GM18502 (cell line): ENCODE results near the gene PIAS1.
"Not testable (repeated sequence)": the region's sequence is repeated elsewhere in the genome, so short reads cannot be mapped to it uniquely, and the experiment has no call there.

Experiments
- ATAC-seq: cut with Tn5 transposase; IDR thresholded peaks from one replicate; pipeline ENCODE4 v1.9.1; 2021; ENCODE audit warnings: mild to moderate bottlenecking; ENCODE audit not compliant: unreplicated experiment, poor library complexity

The PIAS1 gene

DNA sequence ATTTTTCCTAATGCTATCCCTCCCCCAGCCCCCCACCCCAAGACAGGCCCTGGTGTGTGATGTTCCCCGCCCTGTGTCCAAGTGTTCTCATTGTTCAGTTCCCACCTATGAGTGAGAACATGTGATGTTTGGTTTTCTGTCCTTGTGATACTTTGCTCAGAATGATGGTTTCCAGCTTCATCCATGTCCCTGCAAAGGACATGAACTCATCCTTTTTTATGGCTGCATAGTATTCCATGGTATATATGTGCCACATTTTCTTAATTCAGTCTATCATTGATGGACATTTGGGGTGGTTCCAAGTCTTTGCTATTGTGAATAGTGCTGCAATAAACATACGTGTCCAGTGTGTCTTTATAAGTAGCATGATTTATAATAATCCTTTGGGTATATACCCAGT, 117.9 kb downstream of the PIAS1 start:
- ATAC-seq, result not testable (repeated sequence)

DNA sequence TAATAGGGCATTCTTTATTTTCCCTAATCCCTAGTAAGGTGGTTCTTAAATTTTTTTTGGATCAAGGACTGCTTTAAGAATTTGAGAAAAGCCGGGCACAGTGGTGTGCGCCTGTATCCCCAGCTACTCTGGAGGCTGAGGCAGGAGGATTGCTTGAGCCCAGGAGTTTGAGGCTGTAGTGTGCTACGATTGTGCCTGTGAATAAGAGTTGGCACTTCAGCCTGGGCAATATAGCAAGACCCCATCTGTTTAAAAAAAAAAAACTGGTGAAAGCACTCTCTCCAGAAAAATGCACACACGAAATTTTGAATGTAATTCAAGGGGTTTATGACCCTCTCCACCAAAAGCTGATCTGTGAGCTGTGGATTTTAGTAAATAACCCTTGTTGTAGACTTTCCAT, 119.0 kb downstream of the PIAS1 start:
- no peak for ATAC-seq

DNA sequence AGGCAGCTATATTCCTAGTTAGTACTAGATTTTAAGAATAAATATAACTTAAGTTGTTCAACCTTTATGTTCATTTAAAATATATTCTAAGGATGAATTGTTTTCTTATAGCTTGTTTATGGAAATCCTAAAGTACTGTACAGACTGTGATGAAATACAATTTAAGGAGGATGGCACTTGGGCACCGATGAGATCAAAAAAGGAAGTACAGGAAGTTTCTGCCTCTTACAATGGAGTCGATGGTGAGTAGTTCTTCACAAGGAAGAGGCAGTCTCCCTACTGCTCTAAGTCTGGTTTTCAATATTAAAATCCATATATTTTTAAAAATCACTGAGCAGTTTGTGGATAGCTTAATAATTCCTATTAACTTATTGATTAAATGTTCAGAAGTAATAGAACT, 121.4 kb downstream of the PIAS1 start:
- ATAC-seq, result no peak

DNA sequence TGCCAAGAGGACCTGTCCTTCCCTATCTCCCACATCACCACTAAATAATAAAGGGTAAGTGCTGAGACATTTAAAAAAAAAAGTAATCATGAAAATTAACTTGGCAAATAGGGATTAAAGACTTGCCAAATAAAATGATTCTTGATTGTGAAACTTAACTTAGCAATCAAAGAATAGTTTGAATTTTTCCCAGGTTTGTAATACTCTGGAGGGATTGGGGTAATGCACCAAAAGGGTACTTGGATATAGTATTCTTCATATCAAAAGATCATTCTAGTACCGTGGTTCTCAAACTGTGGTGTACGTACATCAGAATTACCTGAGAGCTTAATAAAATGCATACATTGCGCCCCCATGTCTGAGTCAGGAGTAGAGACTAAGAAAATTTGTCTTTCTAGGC, 122.5 kb downstream of the PIAS1 start:
- no peak for ATAC-seq

DNA sequence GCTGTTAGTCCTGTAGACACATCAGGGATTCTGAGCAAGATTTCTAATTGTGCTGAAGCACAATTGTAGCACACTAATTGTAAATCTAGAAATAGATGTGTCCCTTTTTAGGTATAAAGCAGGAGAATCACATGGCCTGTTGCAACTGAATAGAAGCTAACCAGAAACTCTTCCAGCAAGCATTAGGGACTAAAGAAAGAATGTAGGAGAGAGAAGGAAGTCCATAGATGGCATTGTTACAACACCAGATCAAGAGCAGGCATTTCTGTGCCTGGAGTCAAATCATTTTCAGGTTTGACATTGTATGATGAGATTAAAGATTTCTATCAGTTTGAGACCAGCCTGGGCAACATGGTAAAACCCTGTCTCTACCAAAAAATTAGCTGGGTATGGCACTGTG, 123.6 kb downstream of the PIAS1 start:
- no peak for ATAC-seq

DNA sequence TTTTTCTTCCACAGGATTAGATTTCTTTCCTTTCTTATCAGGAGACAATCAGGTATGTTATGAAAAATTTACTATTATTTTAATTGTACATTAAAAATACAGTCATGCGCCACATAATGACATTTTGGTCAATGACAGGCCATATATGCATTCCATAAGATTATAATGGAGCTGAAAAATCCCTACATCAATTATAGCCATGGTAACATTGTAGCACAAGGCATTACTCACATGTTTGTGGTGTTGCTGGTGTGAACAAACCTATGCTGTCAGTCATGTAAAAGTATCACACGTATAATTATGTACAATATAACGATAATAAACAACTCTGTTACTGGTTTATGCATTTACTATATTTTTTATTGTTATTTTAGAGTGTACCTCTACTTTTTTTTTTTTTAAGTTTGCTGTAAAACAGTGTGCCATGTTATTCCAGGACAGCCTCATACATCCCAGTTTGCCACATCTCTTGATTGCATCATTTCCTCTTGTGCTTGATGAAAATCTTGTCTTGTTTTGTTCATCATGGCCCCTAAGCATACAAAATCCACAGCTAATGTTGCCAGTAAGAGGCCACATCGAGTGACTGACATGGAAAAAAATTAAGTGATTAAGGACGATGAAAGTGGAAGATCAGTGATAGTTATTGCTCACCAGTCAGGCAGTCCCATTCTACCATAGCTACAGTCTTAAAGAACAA, 129.7 kb downstream of the PIAS1 start:
- no peak for ATAC-seq

DNA sequence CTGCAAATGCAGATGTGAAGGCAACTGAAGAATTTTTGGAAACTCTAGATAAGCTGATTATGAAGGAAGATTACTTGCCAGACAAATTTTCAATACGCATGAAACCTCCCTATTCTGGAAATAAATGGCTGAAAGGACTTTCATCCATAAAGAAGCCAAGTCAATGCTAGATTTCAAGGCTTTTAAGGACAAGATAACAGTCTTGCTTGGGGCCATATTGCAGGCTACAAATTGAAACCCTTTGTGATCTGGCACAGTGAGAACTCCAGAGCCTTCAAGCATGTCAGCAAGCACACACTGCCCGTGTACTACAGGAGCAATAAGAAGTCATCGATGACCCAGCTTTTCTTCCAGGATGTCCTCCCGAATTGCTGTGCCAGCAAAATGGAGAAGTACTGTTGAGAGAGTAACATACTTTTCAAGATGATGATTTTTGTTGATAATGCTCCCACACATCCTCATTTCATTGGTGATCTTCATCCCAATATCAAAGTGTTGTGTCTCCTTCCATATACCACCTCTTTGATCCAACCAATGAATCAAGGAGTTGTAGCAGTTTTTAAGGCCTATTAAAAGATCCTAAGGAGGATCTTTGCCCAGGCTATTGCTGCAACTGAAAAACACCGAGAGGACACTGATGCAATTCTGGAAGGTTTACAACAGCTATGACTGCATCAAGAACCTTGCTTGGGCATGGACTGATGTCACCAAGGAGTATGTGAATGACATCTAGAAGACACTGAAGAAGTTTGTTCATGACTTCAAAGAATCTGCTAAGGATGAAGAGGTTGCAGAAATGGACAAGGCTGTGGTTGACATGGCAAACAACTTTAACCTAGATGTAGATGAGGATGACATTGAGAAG, 130.7 kb downstream of the PIAS1 start:
- no peak for ATAC-seq

DNA sequence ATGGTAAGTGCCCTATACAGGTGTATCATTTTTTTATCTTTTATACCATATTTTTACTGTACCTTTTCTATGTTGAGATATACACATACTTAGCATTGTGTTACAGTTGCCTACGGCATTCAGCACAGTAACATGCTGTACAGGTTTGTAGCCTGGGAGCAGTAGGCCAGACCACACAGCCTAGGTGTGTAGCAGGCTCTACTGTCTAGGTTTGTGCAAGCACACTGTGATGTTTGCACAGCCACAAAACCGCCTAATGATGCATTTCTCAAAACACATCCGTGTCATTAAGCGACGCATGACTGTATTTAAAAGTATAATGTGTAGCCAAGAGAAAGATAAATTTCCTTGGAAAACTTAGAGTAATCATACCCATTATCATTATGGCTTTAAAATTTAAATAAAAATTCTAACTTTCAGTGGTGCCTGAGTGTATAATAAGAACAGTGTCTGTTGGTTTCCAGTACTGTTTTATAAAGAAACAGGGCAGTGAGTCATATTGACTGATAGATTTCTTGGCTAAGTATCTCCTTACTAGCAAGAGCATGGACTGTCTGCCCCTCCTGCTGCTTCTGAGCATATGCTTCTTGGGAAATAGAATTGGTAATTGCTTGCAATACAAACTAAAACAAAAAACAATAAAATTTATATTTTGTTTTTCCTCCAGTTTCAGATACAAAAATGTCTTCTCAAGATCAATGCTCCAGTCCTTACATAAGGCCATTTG, 132.7 kb downstream of the PIAS1 start:
- no peak for ATAC-seq

DNA sequence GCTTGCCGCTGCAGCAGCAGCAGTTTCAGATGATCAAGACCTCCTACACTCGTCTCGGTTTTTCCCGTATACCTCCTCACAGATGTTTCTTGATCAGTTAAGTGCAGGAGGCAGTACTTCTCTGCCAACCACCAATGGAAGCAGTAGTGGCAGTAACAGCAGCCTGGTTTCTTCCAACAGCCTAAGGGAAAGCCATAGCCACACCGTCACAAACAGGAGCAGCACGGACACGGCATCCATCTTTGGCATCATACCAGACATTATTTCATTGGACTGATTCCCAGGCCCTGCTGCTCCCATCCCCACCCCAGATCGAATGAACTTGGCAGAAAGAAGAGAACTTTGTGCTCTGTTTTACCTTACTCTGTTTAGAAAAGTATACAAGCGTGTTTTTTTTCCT, 133.4 kb downstream of the PIAS1 start:
- ATAC-seq, result no peak

DNA sequence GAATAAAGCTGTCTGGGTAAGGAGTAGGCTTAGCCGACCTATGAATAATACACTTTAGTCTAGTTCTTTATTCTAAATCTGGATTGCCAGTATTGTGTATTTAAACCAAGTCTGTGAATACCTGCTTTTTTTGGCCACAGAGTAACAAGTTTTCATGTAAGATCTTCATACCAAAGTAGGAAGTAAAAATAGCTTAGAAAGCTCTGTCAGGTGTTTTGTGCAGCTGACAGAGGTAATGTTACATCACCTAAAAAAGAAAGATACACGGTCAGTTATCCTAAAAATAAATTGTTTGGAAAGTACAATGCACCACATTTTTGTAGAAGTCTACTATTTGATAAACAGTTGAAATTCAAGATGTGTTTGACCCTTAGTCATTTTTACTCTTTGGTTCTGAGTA, 134.5 kb downstream of the PIAS1 start:
- ATAC-seq, result no peak

DNA sequence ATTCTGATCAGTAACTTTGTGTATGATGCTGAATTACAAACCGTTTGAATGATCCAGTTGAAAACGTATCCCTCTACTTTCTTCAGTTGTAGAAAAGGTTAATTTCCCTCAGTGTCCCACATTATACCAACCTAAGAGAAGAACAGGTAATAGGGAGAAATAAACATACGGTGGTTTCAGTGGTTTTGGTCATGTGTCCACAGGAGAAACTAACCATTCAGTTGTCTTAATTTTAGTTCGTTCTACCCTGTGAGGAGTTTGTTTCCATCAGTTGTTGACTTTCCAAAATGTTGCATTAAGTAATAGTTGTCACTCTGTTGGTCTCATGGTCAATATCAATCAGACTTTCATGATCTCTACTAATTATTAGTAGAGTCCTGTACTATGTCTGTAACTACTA, 135.9 kb downstream of the PIAS1 start:
- no peak for ATAC-seq

DNA sequence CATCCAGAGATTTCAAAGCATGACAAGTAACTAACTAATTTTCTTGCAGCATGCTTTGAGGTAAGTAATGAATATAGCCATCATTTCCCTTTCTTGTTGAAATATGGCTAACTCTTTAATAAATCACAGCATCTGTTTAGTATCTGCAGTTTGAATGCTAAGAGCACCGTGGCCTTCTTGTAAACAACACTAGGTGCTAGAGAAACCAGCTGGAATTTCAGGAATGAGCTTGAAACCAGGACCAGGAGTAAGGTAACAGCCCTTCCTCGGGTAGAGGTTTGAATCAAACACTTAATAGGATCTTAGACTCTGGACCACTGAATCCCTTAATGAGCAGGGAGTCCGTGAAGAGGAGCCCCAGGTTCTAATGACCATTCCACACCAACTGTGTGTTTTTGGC, 137.4 kb downstream of the PIAS1 start:
- no peak for ATAC-seq

DNA sequence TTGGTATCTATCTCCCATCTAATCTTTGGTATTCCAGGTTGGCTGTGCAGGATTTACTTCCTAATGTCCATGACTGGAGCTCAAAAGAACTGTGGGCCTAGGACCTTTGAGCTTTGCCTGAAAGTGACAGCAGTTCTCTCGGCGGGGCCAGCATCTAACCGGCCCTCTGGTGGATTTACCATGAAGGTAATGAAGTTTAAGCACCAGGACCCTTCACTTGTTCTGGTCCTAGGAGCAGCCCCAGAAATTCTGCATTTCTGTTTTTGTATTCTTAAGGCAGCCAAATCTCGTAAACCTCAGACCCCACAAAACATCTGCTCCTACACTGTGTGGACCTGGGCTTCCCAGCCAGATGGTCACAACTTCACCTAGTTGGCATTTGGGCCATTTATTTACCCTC, 138.0 kb downstream of the PIAS1 start:
- no peak for ATAC-seq

DNA sequence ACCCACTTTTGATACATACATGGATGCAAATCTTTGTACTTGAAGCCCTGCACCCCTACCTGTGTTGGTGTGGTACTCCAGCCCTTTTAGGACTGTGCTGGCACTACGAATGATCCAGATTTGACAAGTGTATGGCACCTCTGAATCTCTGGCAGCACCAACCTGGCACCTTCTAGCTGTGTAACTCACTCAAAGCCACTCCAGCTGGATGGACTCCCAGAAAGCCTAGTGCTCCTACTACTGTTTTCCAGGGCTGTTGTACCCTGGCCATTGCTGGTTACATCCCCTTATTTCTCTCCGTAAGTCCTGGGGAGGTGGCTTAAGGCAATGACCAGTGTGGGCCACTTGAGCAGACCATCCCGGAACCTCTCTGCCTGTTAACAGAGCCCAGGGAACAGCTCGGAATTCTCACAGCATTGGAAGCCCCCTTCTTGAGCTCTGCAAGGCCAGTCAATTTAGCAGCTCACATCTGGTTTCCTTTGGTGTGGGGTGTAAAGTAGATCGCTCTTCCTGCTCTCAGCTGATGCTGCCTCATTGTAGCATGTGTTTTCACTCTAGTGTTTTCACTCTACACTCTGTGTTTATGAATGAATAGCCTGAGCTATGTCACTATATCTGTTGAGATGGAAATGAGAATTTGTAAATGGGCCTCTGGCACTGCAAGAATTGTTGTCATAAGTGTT, 138.8 kb downstream of the PIAS1 start:
- no peak for ATAC-seq

DNA sequence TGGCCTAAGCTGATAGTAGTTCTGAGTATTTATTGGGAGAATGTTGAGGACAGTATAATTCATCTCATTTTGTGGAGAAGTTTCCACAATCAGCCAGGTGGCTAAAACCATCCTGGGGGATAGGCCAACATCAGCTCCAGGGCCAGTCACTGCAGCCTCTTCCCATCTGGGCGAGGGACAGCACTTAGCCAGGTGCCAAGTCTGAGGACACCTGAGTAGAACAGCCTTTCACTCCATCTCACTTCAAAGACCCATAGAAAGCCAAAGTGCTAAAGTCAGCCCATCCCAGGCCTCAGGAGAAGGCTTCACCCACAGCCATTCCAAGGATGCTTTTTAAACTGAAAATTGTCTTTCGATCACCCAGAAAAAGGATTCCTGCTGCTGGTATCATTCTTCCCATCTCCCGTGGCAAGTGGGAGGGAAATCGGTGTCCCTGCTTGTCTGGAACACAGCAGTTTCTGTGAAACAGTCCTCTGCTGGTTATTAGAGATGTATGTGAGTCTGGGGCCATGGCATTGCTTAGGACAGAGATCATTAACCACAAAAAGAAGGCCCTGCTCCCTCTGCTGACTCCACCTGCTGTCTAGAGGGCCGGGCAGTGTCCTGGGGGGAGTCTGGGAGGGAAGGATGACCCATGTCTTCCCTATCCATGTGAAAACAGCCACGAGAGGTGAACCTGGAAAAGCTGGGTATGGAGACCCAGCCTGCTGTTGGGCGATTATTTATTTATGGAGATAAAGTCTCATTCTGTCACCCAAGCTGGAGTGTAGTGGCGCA, 141.4 kb downstream of the PIAS1 start:
- no peak for ATAC-seq

DNA sequence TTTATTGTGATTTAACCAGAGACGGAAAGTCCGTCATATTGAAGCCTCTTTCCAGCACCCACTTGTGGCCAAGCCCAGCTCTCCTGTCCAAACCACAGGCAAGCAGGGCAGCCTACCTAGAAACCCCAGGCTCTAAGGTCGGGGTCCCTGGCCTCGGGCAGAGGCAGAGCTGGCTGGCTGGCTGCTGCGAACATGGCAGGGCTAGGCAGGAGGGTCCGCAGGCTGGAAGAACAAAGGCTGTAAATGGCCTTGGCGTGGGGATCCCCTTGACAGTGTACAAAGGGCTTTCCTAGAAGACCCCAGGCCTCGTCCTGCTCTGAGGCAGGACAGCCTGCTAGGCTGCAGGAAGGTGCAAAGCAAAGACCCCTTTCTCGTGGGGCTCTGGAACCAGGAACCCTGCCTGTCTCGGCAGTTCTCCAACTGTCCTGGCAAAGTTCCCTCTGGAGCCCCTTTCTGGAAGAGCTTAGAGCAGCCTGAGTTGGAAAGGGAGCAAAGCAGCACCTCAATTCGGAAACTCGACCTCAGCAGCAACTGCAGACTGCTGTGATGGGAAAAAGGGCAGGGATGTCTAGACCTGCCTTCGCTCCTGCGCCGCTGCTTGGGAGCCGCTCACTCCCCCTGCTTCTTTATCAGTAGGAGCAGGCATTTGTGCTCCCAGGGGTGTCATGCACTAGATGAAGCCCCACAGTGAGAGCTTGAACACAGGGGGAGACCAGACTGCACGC, 142.5 kb downstream of the PIAS1 start:
- ATAC-seq, result no peak

DNA sequence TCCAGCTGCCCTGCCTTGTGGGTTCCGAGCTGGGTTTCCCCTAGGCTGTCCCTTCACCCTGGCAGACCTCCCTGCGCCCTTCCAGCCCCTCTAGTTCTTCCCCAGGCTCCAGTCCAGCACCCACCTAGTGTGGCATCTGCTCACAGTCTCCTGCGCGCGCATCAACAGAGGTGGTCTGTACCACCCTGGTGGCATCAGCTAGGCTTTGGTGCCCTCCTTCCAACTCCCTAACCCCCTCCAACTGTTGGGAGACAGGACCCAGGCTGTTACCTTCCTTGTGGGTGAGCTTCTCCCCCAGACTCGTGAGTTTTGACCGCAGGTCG, 143.0 kb downstream of the PIAS1 start:
- no peak for ATAC-seq

DNA sequence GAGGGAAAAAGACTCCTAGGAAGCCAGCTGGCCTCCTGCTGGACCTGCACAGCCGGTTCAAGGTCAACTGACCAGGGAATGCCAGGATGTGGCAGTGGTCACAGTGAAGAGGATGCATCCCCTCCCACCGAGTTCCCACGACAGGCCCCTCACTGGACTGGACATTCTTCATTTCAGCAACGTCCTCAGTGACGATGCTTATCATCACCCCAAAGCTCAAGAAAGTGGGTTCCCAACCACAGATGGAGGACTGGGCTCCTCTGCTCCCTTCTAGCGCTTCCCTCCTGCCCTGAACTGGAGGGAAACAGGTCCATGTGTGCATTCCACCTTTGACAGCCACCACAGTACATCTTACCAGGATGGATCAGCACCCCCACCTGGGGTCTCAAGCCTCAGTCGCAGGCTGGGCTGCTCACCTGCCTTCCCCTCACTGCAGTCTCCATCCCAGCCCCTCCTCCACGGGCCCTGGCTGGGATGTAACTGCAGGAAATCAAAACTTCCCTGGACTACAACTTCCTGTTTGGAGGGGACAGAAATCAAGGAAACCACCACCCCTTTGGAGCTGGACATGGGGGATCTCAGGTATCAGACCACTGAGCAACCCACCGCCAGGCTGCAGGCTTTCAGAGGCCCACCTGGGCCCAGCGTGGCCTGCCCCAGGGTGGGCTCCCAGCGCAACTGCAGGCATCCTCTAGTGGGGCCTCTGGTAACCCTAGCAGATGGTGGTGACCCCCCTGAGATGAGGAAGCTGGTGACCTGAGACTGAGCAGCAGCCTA, 143.7 kb downstream of the PIAS1 start:
- ATAC-seq, result no peak

DNA sequence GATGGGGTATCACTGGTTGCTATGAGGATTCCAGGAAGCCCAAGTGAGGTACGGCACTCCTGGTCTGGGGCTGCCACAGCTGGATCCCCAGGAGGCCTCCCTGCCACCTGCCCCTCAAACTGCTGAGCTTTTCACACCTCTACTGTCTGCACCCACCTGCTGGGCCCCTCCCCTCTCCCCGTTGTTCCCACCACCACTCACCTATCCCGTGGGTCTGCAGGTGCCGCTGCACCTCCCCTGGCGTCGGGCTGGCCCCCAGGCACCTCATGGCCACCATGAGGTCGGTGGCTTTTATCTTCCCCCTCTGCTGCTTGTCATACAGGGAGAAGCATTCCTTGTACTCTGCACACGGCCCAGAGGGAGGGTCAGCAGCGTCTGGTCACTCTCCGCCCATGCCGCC, 145.2 kb downstream of the PIAS1 start:
- ATAC-seq, result no peak
